Right lobe of liver (tissue), 4 donors: ENCODE data around the gene POLR3B.

Experiments
- POLR2A ChIP-seq: fragments of 450-650 bp; IDR thresholded peaks from one replicate; pipeline ENCODE4 v1.6.1; 2017; ENCODE audit warnings: antibody characterized with exemption, mild to moderate bottlenecking
- TF ChIP-seq, protein P1 (sequence below), 4 donors: fragments of 200-600 bp in 3 of 4; fragments of 450-650 bp in 1 of 4; IDR thresholded peaks; one replicate each; pipeline versions ENCODE4 v1.5.1 to v1.8.0; 2016 to 2022; ENCODE audit warnings: antibody characterized with exemption in 4 of 4, mild to moderate bottlenecking in 2 of 4
- donor health status: DM: no; HTN: no; CAD: no.
- donor health status: DM: no; HTN: no; CAD: no.
- donor health status: DM: no; HTN: yes; CAD: no.

DNA sequence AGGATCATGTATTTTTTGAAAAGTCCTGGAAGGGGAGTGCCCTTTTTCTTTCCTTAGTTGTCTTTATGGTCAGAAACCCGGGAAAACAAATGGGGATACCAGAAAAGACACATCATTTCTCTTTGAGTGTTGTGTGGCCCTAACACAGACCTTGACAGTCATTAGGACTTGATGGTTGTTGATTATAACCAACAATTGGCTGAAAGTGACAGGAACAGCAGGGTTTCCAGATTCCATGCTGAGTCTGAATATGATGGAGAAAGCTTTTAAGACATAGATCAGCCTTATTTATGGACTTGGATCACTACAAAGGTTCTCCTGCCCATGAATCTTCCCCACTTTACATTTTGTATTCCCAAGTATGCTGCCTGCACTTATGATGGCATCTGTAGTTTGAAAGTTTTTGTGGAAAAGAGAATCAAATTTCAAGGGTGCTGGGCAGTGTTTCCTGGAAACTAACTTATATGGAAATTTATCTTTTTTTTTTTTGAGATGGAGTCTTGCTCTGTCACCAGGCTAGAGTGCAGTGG is 30.4 kb downstream of the POLR3B start:
- no peak for TF ChIP-seq POLR2A
- TF ChIP-seq, protein P1, sequence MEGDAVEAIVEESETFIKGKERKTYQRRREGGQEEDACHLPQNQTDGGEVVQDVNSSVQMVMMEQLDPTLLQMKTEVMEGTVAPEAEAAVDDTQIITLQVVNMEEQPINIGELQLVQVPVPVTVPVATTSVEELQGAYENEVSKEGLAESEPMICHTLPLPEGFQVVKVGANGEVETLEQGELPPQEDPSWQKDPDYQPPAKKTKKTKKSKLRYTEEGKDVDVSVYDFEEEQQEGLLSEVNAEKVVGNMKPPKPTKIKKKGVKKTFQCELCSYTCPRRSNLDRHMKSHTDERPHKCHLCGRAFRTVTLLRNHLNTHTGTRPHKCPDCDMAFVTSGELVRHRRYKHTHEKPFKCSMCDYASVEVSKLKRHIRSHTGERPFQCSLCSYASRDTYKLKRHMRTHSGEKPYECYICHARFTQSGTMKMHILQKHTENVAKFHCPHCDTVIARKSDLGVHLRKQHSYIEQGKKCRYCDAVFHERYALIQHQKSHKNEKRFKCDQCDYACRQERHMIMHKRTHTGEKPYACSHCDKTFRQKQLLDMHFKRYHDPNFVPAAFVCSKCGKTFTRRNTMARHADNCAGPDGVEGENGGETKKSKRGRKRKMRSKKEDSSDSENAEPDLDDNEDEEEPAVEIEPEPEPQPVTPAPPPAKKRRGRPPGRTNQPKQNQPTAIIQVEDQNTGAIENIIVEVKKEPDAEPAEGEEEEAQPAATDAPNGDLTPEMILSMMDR (IDR thresholded peaks at IDR 0.05), result no peak
